ENCODE data around the gene SH3RF3. TPM values are rescaled to one million over a fixed set of nuclear protein-coding genes. Genes with fewer than 3 reads are reported as not detected.

SH3RF3 gene
- total RNA-seq, 1 experiment from 2014 or later, result 0.87 TPM

- no peak for DNase-seq (ENCODE audit: low spot score)
These were observed 388.3 kb downstream of the SH3RF3 start for GRCh38 chr2:109517118-109517889.

GRCh38 chr2:109519513-109519912, 390.5 kb downstream of the SH3RF3 start:
- DNase-seq (ENCODE audit: low spot score), result no peak

GRCh38 chr2:109521233-109522062, 392.4 kb downstream of the SH3RF3 start:
- no peak for DNase-seq (ENCODE audit: low spot score)

GRCh38 chr2:109522063-109522374, 393.0 kb downstream of the SH3RF3 start:
- no peak for DNase-seq (ENCODE audit: low spot score)

DNA sequence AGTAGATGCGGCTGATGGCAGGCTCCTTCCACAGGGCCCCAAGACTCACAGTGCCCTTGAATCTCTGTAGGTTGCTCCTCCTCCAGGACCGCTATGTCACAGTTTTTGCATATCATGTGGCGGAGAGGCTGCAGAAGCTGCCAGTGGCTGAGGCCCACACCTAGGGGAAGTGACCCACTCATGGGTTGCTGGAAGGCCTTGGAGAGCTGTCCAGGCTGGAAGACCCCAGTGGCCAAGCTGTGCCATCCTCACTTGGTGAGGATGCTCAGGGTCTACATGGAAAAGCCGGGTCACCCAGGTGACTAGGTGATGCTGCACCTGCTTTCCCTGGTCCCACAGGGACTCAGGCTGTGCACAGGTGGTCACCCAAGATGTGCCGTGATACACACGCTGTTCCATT, 394.1 kb downstream of the SH3RF3 start:
- no peak for DNase-seq (ENCODE audit: low spot score)

DNA sequence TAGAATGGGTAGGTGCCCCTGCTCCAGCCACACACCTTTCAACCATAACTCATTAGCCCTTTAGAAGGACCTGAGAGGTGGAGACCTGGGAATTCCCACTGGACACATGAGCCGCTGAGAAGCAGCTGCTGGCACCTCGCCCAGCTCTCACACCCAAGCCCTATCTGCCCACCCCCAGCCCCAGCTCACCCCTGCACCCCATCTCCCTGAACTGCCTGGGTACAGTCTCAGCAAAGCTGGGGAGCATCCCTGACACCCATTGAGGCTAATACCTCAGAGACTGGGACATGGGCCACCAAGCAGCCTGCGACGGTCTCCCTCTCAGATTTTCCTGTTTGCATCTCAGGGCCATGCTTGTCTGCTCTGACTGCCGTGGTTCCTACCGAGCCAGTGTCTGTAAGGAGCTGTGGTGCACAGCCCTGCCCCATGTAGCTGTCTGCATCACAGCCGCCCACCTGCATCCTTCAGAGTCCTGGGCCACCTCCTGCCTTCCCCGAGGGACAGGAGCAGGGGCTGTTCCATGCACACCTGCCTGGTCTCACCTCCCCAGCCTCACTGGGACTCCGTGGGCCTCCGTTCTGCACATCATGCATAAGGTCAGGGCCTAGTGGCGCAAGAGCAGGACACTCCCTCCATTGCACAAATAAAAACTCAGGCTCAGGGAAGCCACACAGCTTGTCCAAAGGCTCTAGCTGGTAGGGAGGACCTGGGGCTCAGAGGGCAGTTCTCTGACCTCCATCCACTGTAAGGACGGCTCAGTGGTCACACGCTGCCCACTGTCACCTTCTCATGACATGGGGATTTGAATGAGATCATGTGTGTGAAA, 394.7 kb downstream of the SH3RF3 start:
- DNase-seq (ENCODE audit: low spot score), result no peak

DNA sequence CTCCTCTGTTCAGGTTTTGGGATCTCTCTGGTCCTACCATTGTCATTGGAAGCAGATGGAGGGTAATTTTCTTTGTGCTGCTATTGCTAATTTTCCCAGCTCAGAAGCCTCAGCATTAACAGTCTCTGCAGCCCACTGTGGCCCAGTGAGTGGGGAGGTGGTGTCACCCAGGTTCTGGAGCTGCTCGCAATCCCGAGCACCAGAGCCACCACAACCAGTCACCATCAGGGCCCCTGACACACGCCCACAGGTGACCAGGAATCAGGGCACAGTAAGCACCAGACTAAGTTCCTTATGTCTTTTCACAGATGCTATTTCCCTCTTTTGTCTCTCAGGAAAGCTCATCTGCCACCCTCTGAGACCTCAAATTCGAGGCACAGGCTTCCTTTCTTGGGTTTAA, 396.8 kb downstream of the SH3RF3 start:
- DNase-seq (ENCODE audit: low spot score), result no peak

GRCh38 chr2:109526442-109526970, 397.5 kb downstream of the SH3RF3 start:
- DNase-seq (ENCODE audit: low spot score), result no peak

GRCh38 chr2:109527079-109527478, 398.1 kb downstream of the SH3RF3 start:
- DNase-seq (ENCODE audit: low spot score), result no peak

- DNase-seq (ENCODE audit: low spot score), result no peak
These were observed 399.1 kb downstream of the SH3RF3 start for GRCh38 chr2:109527846-109528705.

DNA sequence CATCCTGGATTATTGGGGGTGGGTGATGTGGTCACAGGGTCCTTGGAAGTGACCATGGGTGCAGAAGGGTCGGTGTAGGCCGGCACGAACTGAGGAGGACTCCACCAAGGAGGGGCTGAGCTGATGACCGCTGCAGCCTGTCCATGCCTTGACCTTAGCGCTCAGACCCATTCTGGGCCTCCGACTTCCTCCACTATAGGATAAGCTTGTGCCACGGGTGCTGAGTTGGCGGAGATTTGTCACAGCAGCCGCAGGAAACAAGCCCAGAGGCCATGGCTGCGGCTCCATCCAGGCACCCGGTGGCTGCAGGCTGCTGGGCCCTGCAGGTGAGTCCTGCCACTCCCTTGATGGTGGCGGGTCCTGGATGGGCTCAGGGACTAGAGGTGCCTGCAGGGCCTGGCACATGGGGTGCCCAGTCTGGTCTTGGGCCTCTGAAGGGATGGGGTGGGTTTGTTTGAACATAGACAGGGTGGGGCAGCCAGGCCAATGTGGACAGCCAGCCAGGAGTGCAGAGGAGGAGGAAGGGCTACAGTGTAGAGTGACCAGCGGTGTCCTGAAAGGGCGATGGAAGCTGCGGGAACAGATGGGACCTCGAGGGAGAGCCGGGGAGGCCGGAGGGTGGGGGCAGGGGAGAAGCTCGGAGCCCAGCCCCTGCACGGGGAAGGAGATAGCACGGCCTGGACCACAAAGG, 400.0 kb downstream of the SH3RF3 start:
- no peak for DNase-seq (ENCODE audit: low spot score)

DNA sequence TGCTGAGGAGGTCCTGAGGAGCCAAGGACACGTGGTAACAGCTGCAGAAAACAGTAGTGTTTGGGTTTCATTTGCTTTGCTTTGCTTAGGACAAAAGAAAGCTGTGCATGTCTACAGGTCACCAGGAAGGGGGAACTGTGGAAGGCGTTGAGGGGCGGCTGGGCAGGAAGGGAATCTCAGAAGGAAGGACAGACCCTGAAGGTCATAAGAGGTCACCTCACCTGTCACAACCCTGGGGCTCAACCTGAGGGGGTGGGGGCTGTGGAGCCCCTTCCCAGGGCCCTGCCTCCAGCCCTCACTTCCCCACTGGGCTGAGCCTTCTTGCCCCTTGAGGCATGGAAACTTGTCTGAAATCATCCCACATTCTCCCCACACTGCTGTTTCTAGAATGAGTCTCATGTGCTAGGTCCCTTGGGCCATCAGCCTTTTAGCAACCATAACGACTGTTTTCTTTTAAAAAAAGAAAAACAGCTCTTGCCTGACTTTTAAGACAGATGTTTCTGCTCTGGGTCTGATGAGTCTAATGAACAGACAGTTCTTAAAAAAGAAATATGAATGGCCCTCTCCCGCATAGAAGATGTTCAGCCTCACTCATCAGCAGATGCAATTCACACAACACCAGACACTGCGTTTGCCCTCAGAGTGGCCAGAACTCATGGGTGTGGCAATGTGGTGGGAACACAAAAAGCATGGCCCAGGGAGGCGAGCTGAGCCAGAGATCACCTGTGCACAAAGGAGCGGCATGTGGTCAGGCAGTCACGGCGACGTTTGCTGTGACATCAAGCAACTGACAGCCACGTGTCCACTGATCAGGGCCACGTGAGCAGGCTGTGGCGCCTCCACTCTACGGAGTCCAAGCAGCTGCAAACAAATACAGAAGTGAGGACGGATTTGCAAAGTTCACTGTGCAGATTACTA, 400.8 kb downstream of the SH3RF3 start:
- DNase-seq (ENCODE audit: low spot score), result no peak

- DNase-seq (ENCODE audit: low spot score), result no peak
These were observed 401.7 kb downstream of the SH3RF3 start for GRCh38 chr2:109530712-109531111.

GRCh38 chr2:109531221-109531620, 402.2 kb downstream of the SH3RF3 start:
- DNase-seq (ENCODE audit: low spot score), result no peak

- DNase-seq (ENCODE audit: low spot score), result no peak
These were observed 403.1 kb downstream of the SH3RF3 start for GRCh38 chr2:109531896-109532727.

- no peak for DNase-seq (ENCODE audit: low spot score)
These were observed 403.7 kb downstream of the SH3RF3 start for GRCh38 chr2:109532728-109533076.

DNA sequence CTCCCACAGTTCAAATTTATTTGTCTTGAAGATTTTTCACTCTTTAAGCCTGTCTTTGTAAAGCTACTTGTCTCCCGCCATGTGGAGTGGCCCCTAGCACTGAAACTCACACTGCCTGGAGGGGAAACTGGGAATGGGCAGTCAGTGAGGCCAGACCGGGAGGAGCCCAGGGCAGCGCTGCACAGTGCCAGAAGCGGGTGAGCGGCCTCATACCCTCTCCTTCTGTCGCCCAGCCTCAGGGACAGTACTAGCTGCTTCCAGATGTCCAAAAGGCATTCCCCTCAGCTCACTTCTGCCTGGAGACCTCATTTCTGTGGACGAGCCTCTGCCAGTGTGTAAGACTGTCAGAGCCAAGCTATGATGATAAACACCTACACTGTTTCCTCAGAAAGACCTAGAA, 404.8 kb downstream of the SH3RF3 start:
- DNase-seq (ENCODE audit: low spot score), result no peak

DNA sequence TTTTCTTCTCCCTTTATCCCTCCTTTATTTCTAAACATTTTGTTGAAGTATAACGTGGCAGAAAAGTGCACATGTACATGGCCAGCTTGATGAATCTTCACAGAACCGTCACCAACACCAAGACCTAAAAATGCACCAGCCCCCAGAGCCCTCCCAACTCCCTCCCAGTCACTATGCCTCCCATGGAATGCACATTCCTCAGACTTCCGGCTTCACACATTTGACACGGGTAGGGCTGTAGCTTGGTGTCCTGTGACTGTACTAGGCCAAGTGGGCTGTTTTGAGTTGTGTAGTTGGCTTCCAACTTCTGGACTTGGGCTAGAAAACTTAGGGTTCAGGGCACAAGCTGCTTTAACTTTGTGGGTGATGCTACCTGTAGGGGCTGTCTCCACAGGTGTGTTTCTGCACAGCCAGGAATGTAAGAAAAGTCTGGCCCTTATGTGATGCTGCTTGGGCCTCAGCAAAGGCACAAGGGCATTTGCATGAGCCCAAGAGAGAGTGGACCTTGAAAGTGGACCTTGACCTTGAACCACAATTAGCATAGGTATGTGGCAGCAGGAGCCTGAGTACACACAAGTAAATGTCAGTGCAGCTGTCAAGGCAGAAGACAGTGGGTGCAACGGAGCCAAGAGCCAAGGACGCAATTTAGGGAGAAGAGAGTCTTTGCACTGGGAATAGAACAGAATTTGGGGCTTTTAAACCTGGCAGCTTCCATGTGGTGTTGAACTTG, 406.4 kb downstream of the SH3RF3 start:
- DNase-seq (ENCODE audit: low spot score), result no peak
